ENCODE results near the gene FRMD4A.
"Not testable (repeated sequence)": the region's sequence is repeated elsewhere in the genome, so short reads cannot be mapped to it uniquely, and the experiment has no call there.

The FRMD4A gene

DNA sequence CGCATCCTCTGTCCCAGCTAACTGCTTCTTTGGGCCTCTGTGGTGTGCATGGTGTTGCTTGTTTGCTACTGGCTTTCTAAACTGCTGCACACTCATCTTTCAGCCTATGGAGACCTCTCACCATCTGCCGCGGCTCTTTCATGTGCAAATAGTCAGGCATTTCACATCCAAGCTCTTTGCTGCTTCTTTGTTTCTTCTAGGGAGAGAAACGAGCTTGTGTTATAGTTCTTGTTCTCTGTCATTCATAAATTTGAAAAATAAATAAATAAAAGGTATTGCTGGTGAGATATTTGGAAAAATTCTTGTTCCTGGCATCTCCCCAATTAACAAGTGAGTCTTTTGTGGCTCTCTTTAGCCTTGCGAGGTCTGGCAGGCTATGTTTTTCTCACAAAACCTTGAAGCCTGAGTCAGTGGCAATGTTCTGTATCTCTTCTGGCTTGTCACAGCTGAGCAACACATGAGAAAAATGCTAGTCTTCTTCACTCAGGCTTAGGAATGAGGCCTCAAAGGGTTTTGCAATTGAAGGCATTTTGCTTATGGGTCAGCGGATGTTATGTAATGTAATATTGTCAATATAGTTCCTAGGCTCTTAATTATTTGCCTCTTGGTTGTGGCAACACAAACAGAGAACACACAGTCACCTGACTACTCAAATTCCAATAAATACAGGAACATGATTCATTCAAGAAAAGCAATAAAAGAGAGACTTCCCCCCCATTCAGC is 274.0 kb downstream of the FRMD4A start:
- H3K4me1 ChIP-seq (ENCODE audit: control insufficient read depth, insufficient read depth, low read length), result no peaks in the 10 kb centered on the region
- H3K27ac ChIP-seq (ENCODE audit: insufficient read depth, low read depth, low read length, poor library complexity, severe bottlenecking), result peak overlapping the region; percentile 64
- H3K9me3 ChIP-seq (ENCODE audit: control insufficient read depth, low read length), result no peaks in the 10 kb centered on the region
- H3K4me3 ChIP-seq (ENCODE audit: insufficient read depth, low read depth, low read length), result no peak overlapping the region
- no peaks in the 10 kb centered on the region for H3K27me3 ChIP-seq (ENCODE audit: control insufficient read depth, insufficient read depth, low read length, poor library complexity, severe bottlenecking)
- H3K36me3 ChIP-seq (ENCODE audit: control insufficient read depth, insufficient read depth, low read length), result no peaks in the 10 kb centered on the region
- 47 to 52% methylated on average over 4 to 6 of the region's 6 CpGs for WGBS, 2 experiments

DNA sequence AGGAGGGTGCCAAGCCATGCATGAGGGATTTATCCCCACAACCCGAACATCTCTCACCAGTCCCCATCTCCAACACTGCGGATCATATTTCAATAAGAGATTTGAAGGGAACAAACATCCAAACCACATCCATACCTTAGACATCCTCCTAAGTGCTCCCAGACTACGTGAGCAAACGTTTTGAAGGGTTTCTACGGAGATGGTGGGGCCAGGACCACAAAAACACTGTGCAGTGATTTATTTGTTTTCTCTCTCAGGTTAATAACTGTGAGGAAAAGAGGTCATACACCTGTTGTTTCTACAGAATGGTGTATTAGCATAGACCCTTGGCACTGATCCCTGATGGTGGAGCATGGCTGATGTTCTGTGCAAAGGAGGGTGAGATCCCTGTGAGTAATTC is 277.8 kb downstream of the FRMD4A start:
- Histone ChIP-seq H3K4me1 (ENCODE audit: control insufficient read depth, insufficient read depth, low read length) (no peaks in the 10 kb centered on the region), H3K36me3 (ENCODE audit: control insufficient read depth, insufficient read depth, low read length) (no peaks in the 10 kb centered on the region), H3K9me3 (ENCODE audit: control insufficient read depth, low read length) (no peaks in the 10 kb centered on the region), H3K4me3 (ENCODE audit: insufficient read depth, low read depth, low read length) (no peak overlapping the region), H3K27me3 (ENCODE audit: control insufficient read depth, insufficient read depth, low read length, poor library complexity, severe bottlenecking) (no peaks in the 10 kb centered on the region), H3K27ac (ENCODE audit: insufficient read depth, low read depth, low read length, poor library complexity, severe bottlenecking) (no peak overlapping the region)
- WGBS, 2 experiments, result 95 to 96% methylated on average over 5 of the region's 5 CpGs

DNA sequence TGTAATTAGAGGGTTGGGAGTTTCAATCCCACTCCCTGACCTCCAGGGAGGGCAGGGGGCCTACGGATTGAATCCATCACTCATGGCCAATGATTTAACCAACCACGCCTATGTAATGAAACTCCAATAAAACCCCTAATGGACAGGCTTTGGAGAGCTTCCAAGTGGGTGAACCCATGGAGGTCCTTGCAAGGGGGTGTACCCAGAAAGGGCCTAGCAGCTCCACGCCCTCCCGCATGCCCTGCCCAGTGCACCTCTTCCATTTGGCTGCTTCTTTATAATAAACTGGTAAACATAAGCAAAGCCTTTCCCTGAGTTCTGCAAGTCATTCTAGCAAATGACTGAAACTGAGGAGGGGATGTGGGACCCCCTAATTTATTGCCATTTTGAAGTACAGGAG is 280.1 kb downstream of the FRMD4A start:
- 96 to 97% methylated on average over 4 of the region's 4 CpGs for WGBS, 2 experiments
- no peaks in the 10 kb centered on the region for H3K36me3 ChIP-seq (ENCODE audit: control insufficient read depth, insufficient read depth, low read length)
- no peak overlapping the region for H3K4me3 ChIP-seq (ENCODE audit: insufficient read depth, low read depth, low read length)
- no peaks in the 10 kb centered on the region for H3K27me3 ChIP-seq (ENCODE audit: control insufficient read depth, insufficient read depth, low read length, poor library complexity, severe bottlenecking)
- H3K27ac ChIP-seq (ENCODE audit: insufficient read depth, low read depth, low read length, poor library complexity, severe bottlenecking), result no peak overlapping the region
- no peaks in the 10 kb centered on the region for H3K9me3 ChIP-seq (ENCODE audit: control insufficient read depth, low read length)
- H3K4me1 ChIP-seq (ENCODE audit: control insufficient read depth, insufficient read depth, low read length), result no peaks in the 10 kb centered on the region

DNA sequence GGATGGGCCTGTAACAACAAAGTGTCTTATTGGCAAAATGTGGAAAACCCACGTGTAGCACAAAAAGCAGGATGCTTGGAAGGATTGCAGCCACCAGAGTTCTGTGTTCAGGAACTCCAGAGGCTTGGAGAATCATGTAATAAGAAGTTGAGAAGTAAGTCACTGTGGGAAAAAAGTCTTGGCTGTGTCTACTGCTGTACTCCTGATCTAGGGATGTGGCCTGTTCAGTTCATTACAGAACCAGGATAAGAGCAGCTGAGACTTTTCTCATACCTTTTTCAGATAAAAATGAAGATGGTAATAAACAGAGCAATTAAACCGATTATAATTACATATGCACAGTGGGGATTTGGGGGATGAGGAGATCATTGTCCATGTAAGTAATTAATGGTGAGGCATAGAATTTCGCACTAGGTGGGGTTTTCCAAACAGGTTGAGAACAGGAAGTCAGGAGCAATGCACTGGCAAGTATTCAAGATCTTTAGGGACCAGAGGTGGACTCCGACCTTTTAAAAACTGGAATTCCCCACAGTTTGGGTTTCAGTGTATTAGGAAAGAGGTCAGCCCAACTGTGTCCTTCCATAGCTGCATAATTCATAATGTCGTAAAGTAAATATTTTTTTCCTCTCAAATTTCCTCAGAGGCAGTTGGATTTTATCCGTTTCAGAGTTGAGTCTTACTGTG is 281.7 kb downstream of the FRMD4A start:
- no peaks in the 10 kb centered on the region for H3K36me3 ChIP-seq (ENCODE audit: control insufficient read depth, insufficient read depth, low read length)
- no peaks in the 10 kb centered on the region for H3K27me3 ChIP-seq (ENCODE audit: control insufficient read depth, insufficient read depth, low read length, poor library complexity, severe bottlenecking)
- no peaks in the 10 kb centered on the region for H3K4me1 ChIP-seq (ENCODE audit: control insufficient read depth, insufficient read depth, low read length)
- H3K9me3 ChIP-seq (ENCODE audit: control insufficient read depth, low read length), result no peaks in the 10 kb centered on the region
- 94 to 95% methylated on average over 6 of the region's 6 CpGs for WGBS, 2 experiments
- no peak overlapping the region for H3K4me3 ChIP-seq (ENCODE audit: insufficient read depth, low read depth, low read length)
- no peak overlapping the region for H3K27ac ChIP-seq (ENCODE audit: insufficient read depth, low read depth, low read length, poor library complexity, severe bottlenecking)

DNA sequence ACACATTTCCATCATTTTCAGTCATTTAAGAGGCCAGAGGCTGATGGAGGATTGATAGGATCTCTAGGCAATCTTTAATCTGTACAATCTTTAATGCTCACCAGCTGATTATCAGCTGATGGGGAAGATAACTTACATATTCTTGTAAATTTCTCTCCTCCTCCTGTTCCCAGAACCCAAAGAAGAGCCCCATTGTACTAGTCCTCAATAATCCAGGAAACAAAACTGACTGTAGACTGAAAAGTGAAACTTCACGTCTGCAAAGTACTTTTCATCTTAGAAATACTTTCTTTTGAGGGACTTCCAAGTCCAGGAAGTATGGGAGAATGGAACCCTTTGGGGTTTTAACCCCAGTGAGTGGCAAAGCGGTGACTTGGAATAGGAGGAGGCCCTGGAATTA is 283.3 kb downstream of the FRMD4A start:
- Histone ChIP-seq H3K27ac (ENCODE audit: insufficient read depth, low read depth, low read length, poor library complexity, severe bottlenecking) (no peak overlapping the region), H3K9me3 (ENCODE audit: control insufficient read depth, low read length) (no peaks in the 10 kb centered on the region), H3K4me3 (ENCODE audit: insufficient read depth, low read depth, low read length) (no peak overlapping the region), H3K27me3 (ENCODE audit: control insufficient read depth, insufficient read depth, low read length, poor library complexity, severe bottlenecking) (no peaks in the 10 kb centered on the region), H3K4me1 (ENCODE audit: control insufficient read depth, insufficient read depth, low read length) (no peaks in the 10 kb centered on the region), H3K36me3 (ENCODE audit: control insufficient read depth, insufficient read depth, low read length) (no peaks in the 10 kb centered on the region)
- 90 to 92% methylated on average over 2 of the region's 2 CpGs for WGBS, 2 experiments

DNA sequence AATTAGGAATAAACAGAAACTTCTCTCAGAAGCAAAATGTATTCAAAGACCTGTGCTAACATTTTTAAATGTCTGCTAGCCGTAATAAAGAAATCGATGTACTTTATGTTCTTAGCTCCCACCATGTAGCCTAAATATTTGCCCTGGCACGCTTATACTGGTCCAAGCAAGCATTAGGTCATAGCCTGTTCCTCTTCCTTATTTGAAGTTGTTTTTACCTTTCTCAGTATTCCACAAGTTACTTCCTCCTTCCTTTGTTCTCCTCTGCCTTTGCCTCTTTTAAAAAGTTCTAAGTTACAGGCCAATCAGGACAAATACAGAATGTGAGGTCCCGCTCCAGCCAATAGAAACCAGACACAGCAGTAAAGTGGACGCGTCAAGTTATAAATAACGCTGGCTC is 288.7 kb downstream of the FRMD4A start:
- H3K9me3 ChIP-seq (ENCODE audit: control insufficient read depth, low read length); H3K27me3 ChIP-seq (ENCODE audit: control insufficient read depth, insufficient read depth, low read length, poor library complexity, severe bottlenecking); H3K27ac ChIP-seq (ENCODE audit: insufficient read depth, low read depth, low read length, poor library complexity, severe bottlenecking); H3K36me3 ChIP-seq (ENCODE audit: control insufficient read depth, insufficient read depth, low read length); H3K4me3 ChIP-seq (ENCODE audit: insufficient read depth, low read depth, low read length); H3K4me1 ChIP-seq (ENCODE audit: control insufficient read depth, insufficient read depth, low read length): not testable (repeated sequence)
- WGBS, 2 experiments, result 96 to 97% methylated on average over 7 of the region's 7 CpGs

DNA sequence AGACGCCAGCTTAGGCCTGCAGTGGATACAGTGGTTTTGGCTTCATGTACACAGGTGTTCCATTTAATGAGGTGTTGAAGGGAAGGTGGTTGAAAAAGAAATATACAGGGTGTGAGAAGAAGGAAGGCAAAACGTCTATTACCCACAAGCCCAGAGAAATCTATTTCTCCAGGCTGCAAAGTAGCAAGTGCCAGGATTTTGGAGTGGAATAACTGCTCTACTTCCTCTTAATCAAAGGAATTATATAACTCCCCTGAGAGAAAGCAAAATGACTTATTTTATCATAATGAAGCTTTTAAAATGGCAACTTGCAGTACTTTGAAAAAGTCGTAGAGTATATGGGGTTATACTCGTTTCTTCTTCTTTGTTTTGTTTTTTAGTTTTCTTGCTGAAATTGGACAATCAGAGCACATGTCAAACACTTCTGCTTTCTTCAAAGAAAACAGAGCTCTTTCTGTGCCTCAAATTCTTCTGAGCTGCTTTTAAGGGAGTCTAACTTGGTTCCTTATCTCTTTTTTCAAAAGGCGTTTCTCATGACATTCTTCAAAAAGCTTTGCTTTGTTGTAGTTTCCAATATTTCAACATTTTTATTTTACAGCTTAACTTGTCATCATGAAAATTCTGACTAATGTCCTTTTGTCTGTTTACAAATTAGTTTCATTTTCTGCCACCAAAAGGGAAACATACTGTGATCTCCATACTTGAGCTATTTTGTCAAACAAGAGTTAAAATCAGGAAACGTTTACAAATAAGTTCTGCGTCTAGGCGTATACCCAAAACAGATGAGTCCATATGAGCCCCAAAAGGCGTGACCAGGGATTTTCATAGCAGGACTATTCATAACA is 289.7 kb downstream of the FRMD4A start:
- H3K4me1 ChIP-seq (ENCODE audit: control insufficient read depth, insufficient read depth, low read length), result no peaks in the 10 kb centered on the region
- H3K36me3 ChIP-seq (ENCODE audit: control insufficient read depth, insufficient read depth, low read length), result no peaks in the 10 kb centered on the region
- WGBS, 2 experiments, result 97 to 99% methylated on average over 8 to 9 of the region's 9 CpGs
- no peaks in the 10 kb centered on the region for H3K9me3 ChIP-seq (ENCODE audit: control insufficient read depth, low read length)
- H3K4me3 ChIP-seq (ENCODE audit: insufficient read depth, low read depth, low read length), result no peak overlapping the region
- no peaks in the 10 kb centered on the region for H3K27me3 ChIP-seq (ENCODE audit: control insufficient read depth, insufficient read depth, low read length, poor library complexity, severe bottlenecking)
- H3K27ac ChIP-seq (ENCODE audit: insufficient read depth, low read depth, low read length, poor library complexity, severe bottlenecking), result no peak overlapping the region

DNA sequence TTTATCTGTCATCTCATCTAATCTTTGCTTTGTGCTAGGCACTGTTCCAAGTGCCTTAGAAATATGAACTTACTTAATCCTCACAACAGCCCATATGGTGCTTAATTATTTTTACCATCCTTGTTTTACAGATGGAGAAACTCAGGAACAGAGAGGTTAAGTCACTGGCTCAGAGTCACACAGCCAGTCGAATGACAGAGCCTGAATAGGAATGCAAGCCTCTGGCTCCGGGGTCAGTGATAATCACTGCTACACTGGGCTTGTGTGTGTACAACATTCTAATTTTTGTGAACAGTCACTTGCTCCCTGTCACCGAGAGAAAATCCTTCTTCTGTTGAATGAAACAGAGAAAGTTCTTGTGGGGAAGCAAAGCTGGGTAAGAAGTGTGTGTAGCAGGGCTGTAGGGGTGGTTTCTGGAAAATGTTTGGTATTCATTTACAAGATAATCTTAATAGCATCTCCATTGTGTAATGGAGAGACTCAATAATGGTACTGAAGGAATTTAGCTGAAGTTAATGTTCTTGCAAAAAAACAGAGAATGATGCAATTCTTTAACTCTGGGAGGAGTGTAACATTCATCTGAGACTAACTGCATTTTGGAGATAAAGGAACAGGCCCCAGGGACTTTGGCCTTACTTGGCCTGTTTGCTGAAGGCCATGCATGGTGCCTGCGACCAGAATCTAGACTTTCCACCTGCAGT is 290.6 kb downstream of the FRMD4A start:
- no peak overlapping the region for H3K27ac ChIP-seq (ENCODE audit: insufficient read depth, low read depth, low read length, poor library complexity, severe bottlenecking)
- 87 to 89% methylated on average over 4 of the region's 4 CpGs for WGBS, 2 experiments

DNA sequence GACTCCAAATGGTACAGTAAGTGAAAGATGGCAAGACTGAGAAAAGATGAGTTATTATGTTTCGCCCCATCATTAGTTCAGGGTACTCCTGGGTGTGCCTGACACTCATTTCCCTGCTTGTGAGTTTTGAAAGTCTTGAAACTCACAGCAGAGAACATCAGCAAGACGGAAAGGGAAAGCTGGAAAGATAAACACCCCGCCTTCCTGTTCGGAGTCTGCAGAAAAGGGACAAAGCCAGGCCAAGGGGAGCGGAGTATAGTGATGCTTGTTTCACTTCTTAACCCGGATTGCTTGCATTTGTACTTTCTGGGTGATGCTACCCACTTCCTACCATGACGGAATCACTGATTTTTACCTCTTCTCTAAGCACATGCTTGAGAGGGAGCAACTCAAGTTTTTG is 294.5 kb downstream of the FRMD4A start:
- Histone ChIP-seq H3K9me3 (ENCODE audit: control insufficient read depth, low read length) (no peaks in the 10 kb centered on the region), H3K36me3 (ENCODE audit: control insufficient read depth, insufficient read depth, low read length) (no peaks in the 10 kb centered on the region), H3K27ac (ENCODE audit: insufficient read depth, low read depth, low read length, poor library complexity, severe bottlenecking) (no peak overlapping the region), H3K4me1 (ENCODE audit: control insufficient read depth, insufficient read depth, low read length) (no peaks in the 10 kb centered on the region), H3K27me3 (ENCODE audit: control insufficient read depth, insufficient read depth, low read length, poor library complexity, severe bottlenecking) (no peaks in the 10 kb centered on the region), H3K4me3 (ENCODE audit: insufficient read depth, low read depth, low read length) (no peak overlapping the region)
- 94 to 95% methylated on average over 7 of the region's 7 CpGs for WGBS, 2 experiments

More for the DNA sequence above, 290.6 kb downstream of the FRMD4A start:
- H3K4me1 ChIP-seq (ENCODE audit: control insufficient read depth, insufficient read depth, low read length), result no peaks in the 10 kb centered on the region
- H3K4me3 ChIP-seq (ENCODE audit: insufficient read depth, low read depth, low read length), result no peak overlapping the region
- no peaks in the 10 kb centered on the region for H3K27me3 ChIP-seq (ENCODE audit: control insufficient read depth, insufficient read depth, low read length, poor library complexity, severe bottlenecking)
- no peaks in the 10 kb centered on the region for H3K36me3 ChIP-seq (ENCODE audit: control insufficient read depth, insufficient read depth, low read length)
- no peaks in the 10 kb centered on the region for H3K9me3 ChIP-seq (ENCODE audit: control insufficient read depth, low read length)

DNA sequence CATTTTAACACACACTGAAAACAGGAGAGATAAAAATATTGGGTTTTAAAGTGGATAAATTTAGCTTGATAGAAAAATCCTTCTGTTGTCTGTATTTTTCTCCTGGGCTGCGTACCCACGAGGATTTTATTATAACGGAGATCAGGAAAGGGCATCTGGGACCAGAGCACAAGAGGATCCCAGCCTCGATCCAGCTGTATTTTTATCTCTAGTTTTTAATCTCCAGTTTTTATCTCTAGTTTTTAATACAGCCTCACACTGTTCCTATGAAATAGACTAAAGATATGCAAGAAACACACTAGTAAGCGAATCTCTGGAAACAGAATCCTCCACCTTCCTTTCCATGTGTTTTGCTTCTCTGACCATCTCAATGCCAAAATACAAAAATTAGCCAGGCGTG is 295.2 kb downstream of the FRMD4A start:
- Histone ChIP-seq H3K27me3 (ENCODE audit: control insufficient read depth, insufficient read depth, low read length, poor library complexity, severe bottlenecking) (no peaks in the 10 kb centered on the region), H3K9me3 (ENCODE audit: control insufficient read depth, low read length) (no peaks in the 10 kb centered on the region), H3K4me3 (ENCODE audit: insufficient read depth, low read depth, low read length) (no peak overlapping the region), H3K27ac (ENCODE audit: insufficient read depth, low read depth, low read length, poor library complexity, severe bottlenecking) (no peak overlapping the region), H3K4me1 (ENCODE audit: control insufficient read depth, insufficient read depth, low read length) (no peaks in the 10 kb centered on the region), H3K36me3 (ENCODE audit: control insufficient read depth, insufficient read depth, low read length) (no peaks in the 10 kb centered on the region)
- 92 to 93% methylated on average over 6 of the region's 6 CpGs for WGBS, 2 experiments
